ENCODE measurements around the gene VSTM4. TPM values are rescaled to one million over a fixed set of nuclear protein-coding genes. Genes with fewer than 3 reads are reported as not detected.

VSTM4 gene
- total and polyA plus RNA-seq, 8 donors, result 0.32 to 2.4 (median 0.57) TPM

DNA sequence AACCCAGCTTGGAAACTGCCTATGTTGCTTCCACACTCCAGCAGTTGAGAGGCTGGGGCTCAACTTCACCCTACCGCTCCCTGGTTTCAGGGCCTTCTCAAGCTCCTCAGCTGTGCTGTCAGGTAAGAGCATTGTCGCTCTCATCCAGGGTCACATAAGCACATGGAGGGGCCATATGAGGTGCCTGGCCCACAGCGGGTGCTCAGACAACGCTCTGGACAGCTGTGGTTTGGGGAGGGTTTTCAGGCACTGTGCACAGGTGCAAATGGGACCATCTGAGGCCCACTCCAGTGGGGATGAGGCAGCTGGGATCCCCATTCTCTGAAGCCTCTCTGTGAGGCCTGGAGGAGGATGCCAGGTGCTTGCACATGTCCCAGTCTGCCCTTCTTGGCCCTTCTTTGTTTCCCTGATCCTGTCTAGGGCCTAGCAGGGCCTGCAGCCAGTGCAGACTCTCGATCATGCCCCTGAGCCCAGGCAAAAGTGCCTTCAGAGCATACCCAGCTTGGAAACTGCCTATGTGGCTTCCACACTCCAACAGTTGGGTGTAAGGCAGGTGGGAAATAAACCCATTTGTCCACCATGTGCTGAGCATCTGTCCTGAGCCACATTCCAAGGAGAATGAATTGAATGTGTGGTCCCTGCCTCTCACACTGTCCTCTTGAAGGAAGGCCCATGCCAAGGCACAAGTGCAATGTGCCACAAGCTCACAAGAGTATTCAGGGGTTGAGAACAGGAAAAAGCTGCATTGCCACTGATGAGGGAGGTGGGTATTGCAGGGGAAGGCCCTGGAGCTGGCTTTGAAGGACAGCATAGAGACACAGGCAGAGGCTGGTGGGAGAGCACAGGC, 40.3 kb downstream of the VSTM4 start:
- DNase-seq (peak in 1 of 6 donors; percentile 20), FAIRE-seq (no peak), ATAC-seq (no peak)
- TF ChIP-seq, protein P1, sequence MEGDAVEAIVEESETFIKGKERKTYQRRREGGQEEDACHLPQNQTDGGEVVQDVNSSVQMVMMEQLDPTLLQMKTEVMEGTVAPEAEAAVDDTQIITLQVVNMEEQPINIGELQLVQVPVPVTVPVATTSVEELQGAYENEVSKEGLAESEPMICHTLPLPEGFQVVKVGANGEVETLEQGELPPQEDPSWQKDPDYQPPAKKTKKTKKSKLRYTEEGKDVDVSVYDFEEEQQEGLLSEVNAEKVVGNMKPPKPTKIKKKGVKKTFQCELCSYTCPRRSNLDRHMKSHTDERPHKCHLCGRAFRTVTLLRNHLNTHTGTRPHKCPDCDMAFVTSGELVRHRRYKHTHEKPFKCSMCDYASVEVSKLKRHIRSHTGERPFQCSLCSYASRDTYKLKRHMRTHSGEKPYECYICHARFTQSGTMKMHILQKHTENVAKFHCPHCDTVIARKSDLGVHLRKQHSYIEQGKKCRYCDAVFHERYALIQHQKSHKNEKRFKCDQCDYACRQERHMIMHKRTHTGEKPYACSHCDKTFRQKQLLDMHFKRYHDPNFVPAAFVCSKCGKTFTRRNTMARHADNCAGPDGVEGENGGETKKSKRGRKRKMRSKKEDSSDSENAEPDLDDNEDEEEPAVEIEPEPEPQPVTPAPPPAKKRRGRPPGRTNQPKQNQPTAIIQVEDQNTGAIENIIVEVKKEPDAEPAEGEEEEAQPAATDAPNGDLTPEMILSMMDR (IDR thresholded peaks at IDR 0.05), result no peak
- H3K27me3 ChIP-seq, result no peaks in the 10 kb centered on the region
- H3K36me3 ChIP-seq, result no peaks in the 10 kb centered on the region
- 92 to 96% methylated on average over 5 of the region's 5 CpGs for WGBS, 2 donors
- H3K27ac ChIP-seq, result no peak overlapping the region
- H3K4me1 ChIP-seq, result no peaks in the 10 kb centered on the region
- no peak overlapping the region for H3K4me3 ChIP-seq
- intact Hi-C loops (cut with DNase I), result no loop called here
- no peaks in the 10 kb centered on the region for H3K9me3 ChIP-seq

DNA sequence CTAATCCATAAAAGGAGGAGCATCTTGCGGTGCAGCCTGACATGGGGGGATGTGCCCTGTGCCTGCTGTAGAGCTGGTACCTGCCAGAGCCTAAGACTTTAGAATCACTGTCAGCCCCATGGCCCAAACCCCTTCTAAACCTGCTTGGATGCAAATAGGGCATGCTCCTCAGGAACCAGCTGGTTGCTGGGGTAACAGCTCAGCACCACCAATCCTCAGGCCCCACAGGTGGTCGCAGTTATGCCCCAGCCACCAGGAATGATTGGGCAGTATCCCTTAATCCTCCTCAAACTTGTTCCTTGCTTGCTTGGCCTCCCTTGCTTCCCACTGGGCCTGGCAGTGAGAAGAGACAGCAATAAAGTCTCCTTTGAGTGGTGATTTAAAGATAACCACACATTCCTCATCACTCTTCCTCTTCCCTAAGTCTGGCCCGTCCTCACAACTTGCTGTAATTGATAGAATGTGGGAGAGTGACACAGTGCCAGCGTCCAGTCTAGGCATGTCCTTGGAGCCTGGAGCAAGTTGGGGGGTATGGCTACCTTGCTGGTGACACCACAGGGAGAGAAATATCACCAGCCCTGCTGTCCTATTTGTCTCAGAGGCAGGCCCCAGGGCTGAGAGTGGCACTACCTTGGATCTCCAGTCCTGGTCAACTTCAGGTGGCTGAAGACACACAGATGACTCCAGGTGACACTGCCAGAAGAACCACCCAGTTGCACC, 43.0 kb downstream of the VSTM4 start:
- Histone ChIP-seq H3K9me3 (no peaks in the 10 kb centered on the region), H3K36me3 (no peaks in the 10 kb centered on the region), H3K4me3 (no peak overlapping the region), H3K27me3 (no peaks in the 10 kb centered on the region), H3K4me1 (no peaks in the 10 kb centered on the region), H3K27ac (no peak overlapping the region)
- FAIRE-seq (no peak), DNase-seq (peak in 1 of 6 donors; percentile 21), ATAC-seq (no peak)
- TF ChIP-seq, protein P1 (IDR thresholded peaks at IDR 0.05), result no peak
- intact Hi-C loops (cut with DNase I), result no loop called here
- 70 to 71% methylated on average over 4 of the region's 4 CpGs for WGBS, 2 donors

DNA sequence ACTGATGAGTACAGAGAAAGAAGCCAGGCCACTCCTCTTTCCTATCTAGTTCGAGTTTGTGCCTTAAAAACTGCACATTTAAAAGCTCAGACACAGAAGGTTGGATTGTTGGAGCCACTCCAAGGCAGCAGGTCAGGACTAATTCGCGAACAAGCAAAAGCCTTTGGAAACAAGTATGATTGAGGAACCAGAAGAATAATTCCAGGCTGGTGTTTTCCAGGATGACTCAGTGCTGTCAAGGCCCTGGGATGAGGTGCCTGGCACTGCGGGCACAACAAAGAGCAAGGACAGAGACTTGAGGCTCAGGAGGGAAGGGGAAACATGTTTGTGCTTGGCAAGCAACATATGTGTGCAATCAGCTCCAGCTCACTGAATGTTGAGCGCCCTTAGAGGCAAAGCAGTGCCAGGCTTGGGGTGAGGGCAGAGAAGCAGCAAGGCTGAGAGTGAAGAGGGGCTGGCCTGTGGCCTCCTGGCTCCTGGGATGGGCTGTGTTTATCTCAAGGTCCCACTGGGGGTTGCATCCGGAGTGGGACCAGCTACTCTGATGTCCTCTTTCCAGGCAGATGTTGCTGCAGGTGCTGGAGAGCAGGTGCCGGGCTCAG, 44.1 kb downstream of the VSTM4 start:
- no peak for FAIRE-seq
- Histone ChIP-seq H3K27ac (no peak overlapping the region), H3K36me3 (no peaks in the 10 kb centered on the region), H3K4me3 (no peak overlapping the region), H3K4me1 (no peaks in the 10 kb centered on the region), H3K27me3 (no peaks in the 10 kb centered on the region), H3K9me3 (no peaks in the 10 kb centered on the region)
- ATAC-seq, result peak in 1 of 4 donors; percentile 33
- TF ChIP-seq, protein P1 (IDR thresholded peaks at IDR 0.05), result no peak
- WGBS, 2 donors, result 68 to 70% methylated on average over 7 of the region's 7 CpGs
- DNase-seq, result peak in 1 of 6 donors; percentile 18
- intact Hi-C loops (cut with DNase I), result no loop called here

DNA sequence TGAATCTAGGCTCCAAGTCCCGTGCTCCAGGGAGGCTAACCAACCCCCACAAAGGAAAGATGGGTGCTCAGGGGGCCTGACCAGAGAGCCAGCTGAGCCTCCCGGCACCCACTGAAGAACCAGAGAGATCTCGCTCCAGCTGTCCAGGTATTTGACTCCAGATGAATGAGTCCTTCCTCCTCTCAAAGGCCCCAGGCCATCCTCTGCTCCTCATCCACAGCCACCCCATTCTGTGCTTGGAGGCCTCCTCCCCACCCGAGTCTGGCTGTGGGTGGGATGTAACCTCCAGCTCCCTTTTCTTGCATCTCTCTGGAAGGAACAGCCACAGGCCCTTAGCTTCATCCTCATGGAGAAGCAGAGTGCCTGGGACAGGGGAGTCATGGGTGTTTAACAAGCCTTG, 44.6 kb downstream of the VSTM4 start:
- Histone ChIP-seq H3K9me3 (no peaks in the 10 kb centered on the region), H3K36me3 (no peaks in the 10 kb centered on the region), H3K4me1 (no peaks in the 10 kb centered on the region), H3K4me3 (no peak overlapping the region), H3K27me3 (no peaks in the 10 kb centered on the region), H3K27ac (no peak overlapping the region)
- TF ChIP-seq, protein P1 (IDR thresholded peaks at IDR 0.05), result no peak
- no peak for ATAC-seq
- intact Hi-C loops (cut with DNase I), result no loop called here
- 78 to 80% methylated on average over 4 of the region's 4 CpGs for WGBS, 2 donors
- no peak for FAIRE-seq
- DNase-seq, result peak in 1 of 6 donors; percentile 11
